Activated CD4-positive, alpha-beta T cell treated with anti-CD3 and anti-CD28 coated beads for 4 hours (primary cell): Measurements from ENCODE around the gene LFNG.
"Not testable (repeated sequence)": the region's sequence is repeated elsewhere in the genome, so short reads cannot be mapped to it uniquely, and the experiment has no call there.

Source experiments
- DNase-seq, 2 donors: peaks; one replicate each; pipeline ENCODE4 v3.0.0-alpha.2; 2020

Gene LFNG

GRCh38 chr7:2520131-2520760, 672 bp downstream of the LFNG start:
- no peak for DNase-seq

- no peak for DNase-seq
Observed at GRCh38 chr7:2520761-2521290, 1.3 kb downstream of the LFNG start.

- DNase-seq = no peak
Observed at GRCh38 chr7:2521341-2521745, 1.8 kb downstream of the LFNG start.

GRCh38 chr7:2521952-2522591, 2.5 kb downstream of the LFNG start:
- DNase-seq = peak; percentile 74 to 77

- no peak for DNase-seq
Observed at GRCh38 chr7:2522780-2523433, 3.3 kb downstream of the LFNG start.

GRCh38 chr7:2523461-2523936, 3.9 kb downstream of the LFNG start:
- DNase-seq = no peak

GRCh38 chr7:2523941-2524807, 4.6 kb downstream of the LFNG start:
- DNase-seq = no peak

GRCh38 chr7:2524808-2525657, 5.5 kb downstream of the LFNG start:
- no peak for DNase-seq

GRCh38 chr7:2525658-2526630, 6.4 kb downstream of the LFNG start:
- no peak for DNase-seq

- DNase-seq = no peak
Observed at GRCh38 chr7:2526659-2527504, 7.3 kb downstream of the LFNG start.

- DNase-seq = peak; percentile 75 to 77
Observed at GRCh38 chr7:2527505-2528467, 8.2 kb downstream of the LFNG start.

- DNase-seq = no peak
Observed at GRCh38 chr7:2528481-2529095, 9.0 kb downstream of the LFNG start.

- peak in 1 of 2 donors; percentile 47 for DNase-seq
Observed at GRCh38 chr7:2529161-2530070, 9.8 kb downstream of the LFNG start.

- DNase-seq = peak; percentile 72 to 78
Observed at GRCh38 chr7:2530071-2530987, 10.8 kb downstream of the LFNG start.

GRCh38 chr7:2530994-2531795, 11.6 kb downstream of the LFNG start:
- DNase-seq = not testable (repeated sequence)
